GM19099 (cell line): ENCODE measurements around the gene MBD3.

ENCODE experiments used
- POLR2A ChIP-seq: IDR thresholded peaks from 3 replicates; pipeline ENCODE4 v1.6.1; 2011; ENCODE audit warnings: low read depth; ENCODE audit not compliant: insufficient read length; ENCODE audit errors: extremely low read depth

Gene MBD3

DNA sequence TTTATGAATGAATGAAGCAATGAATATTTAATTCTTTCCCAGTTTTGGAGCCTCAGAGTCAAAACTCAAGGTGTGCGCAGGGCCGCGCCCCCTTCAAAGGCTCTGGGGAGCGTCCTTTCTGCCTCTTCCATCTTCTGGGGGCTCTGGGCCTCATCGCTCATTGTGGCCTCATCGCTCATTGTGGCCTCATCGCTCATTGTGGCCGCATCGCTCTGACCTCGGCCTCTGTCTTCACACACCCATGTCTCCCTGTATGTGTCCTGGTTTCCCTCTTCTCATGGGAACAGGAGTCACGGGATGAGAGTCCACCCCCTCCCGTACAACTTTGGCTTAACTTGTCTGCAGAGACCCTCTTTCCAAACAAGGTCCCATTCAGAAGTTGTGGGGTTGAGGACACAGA is 21.3 kb downstream of the MBD3 start:
- no peak for TF ChIP-seq POLR2A

DNA sequence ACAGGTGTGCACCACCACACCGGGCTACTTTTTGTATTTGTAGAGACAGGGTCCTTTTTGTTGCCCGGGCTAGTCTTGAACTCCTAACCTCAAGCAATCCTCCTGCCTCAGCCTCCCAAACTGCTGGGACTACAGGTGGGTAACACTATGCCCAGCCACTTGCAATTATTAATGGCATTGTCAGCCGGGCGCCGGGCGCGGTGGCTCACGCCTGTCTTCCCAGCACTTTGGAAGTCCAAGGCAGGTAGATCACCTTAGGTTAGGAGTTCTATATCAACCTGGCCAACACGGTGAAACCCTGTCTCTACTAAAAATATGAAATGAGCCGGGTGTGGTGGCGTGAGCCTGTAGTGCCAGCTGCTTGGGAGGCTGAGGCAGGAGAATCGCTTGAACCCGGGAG is 21.8 kb downstream of the MBD3 start:
- no peak for TF ChIP-seq POLR2A

DNA sequence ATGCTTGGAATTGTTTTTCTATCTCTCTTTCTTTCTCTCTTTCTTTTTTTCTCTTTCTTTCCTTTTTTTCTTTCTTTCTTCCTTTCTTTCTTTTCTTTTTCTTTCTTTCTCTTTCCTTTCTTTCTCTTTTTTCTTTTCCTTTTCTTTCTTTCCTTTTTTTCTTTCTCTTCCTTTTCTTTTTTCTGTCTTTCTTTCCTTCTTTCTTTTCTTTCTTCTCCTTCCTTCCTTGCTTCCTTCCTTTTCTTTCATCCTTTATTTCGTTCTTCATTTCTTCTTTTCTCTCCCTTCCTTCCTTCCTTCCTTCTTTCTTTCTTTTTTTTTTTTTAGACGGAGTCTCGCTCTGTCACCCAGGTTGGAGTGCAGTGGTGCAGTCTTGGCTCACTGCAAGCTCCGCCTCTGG is 22.7 kb downstream of the MBD3 start:
- TF ChIP-seq POLR2A: no peak

DNA sequence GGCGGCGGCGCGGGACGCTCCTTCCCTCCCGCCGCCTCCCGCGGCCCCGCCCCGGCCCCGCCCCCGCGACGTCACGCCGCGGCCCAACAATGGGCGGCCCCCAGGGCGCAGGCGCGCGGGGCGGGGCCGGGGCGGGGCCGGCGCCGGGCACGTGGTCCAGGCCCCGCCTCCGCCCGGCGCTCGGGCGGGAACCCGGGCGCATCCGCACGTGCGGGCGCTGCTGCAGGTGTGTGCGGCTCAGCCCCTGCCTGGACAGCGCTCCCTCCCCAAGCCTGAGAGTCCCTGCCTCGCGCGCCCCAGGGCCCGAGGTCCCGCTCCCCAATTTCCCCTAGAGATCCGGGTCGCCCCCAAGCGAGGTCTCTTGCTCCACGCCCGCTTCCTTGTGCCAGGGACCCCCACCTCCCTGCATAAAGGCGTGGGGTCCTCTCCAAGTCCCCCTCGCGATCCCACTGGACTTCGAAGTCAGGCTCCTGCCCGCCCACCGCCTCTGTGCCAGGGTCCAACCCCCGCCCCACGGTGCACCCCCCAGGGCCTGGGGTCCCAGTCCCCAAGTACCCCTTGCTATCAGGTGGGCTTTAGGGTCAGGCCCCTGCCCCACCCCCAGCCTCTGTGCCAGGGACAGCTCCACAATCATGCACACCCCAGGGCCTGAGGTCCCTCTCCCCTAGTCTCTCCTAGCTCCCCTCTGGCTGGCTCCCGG is 24.2 kb downstream of the MBD3 start, which contains the start of gene MEX3D:
Gene MEX3D (minus strand): TSS at position 6 of the 700 bp plus-strand sequence. CDS start 267 bp downstream, outside the sequence.
- no peak for TF ChIP-seq POLR2A

DNA sequence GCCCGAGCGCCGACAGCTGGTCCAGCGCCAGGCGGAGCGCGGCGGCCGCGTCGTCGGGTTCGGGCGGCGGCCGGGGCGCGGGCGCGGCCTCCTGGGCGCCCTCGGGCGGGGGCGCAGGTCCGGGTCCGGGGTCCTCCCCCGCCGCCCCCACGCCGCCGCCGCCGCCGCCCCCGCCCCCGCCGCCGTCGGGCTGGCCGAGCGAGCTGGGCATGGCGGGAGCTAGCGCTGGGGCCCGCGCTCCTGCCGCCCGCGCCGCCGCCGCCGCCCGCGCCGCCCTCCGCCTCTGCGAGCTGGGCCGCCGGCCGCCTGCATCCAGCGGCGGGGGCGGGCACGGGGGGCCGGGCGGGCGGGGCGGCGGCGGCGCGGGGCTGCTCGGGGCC is 24.8 kb downstream of the MBD3 start:
- TF ChIP-seq POLR2A: no peak

DNA sequence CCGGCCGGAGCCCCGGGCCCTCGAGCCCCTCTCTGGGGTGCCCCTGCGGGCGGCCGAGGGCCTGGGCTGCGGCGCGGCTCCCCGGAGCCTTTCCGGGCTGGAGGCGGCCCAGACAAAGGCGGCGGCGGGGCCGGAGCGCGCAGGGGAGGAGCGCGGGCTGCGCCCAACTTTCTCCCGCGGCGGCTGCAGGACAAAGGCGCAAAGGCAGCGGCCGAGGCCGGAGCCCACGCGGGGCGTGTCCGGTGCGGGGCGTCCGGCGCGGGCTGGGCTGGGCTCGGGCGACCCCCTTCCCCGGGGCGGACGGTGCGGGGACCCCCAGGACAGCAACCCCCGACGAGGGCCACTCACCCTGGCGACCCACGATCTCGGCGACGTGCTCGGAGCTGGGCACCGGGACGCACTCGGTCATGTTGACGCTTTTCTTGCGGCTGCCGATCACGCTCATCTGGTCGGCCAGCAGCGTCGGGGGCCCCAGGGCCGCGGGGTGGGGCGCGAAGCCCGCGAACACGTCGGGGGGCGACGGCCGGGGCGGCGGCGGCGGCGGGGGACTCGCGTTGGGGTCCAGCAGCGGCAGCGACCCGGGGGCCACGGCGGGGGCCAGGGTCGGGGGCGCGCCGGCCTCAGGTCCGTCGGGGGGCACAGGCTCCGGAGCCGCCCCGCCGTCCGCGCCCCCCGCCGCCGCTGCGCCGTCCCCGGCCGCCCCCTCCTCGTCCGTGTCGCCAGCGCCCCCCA is 25.4 kb downstream of the MBD3 start:
- no peak for TF ChIP-seq POLR2A

DNA sequence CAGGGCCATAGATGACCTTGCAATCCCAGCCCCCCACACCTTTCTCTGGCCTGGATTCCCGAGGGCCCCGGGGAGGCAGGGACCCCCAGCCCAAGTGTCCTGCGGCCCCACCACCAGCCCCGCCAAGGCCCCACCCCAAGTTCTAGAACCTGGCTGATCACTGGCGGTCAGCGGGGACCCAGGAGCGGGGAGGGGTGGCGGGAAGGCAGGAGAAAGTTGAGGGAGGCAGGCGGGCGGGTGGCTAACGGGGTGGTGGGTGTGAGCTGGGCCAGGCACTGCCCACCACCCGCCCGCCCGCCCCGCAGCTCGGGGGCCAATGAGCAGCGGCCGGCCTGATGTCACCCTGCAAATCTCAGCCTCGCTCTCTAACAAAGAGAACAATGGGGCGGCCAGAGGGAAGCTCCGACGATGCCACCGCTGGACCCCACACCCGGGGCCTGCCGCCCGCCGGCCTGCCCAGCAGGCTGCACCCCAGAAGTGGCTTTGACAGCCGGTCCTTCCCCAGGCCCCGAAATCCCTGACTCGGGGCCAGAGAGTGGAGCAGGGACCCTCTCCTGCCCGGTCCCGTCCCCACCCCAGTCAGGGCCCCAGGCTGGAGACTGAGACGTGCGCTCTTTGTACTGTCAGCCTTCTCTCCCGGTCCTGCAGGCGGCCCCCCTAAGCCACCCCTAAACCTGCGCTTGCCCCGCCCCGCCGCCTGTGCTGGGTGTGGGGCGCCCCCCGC is 26.1 kb downstream of the MBD3 start:
- TF ChIP-seq POLR2A: no peak

DNA sequence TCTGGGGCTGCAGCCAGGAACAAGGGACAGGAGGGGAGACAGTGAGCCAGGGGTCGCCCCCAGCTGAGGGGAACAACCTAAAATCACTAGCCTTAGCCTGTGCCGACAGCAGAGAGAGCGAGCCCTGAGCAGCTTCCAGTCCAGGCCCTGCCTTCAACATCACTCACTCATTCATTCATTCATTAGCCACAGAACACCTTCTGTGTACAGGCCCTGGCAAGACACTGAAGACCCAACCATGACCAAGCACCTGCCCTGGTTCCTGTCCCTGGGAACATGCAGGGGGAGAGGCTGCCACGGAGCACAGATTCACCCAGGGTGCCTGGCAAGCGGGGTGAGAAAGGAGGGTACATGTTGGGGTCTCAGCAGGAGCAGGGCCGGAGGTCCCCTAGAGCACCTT is 29.4 kb downstream of the MBD3 start:
- TF ChIP-seq POLR2A: no peak

DNA sequence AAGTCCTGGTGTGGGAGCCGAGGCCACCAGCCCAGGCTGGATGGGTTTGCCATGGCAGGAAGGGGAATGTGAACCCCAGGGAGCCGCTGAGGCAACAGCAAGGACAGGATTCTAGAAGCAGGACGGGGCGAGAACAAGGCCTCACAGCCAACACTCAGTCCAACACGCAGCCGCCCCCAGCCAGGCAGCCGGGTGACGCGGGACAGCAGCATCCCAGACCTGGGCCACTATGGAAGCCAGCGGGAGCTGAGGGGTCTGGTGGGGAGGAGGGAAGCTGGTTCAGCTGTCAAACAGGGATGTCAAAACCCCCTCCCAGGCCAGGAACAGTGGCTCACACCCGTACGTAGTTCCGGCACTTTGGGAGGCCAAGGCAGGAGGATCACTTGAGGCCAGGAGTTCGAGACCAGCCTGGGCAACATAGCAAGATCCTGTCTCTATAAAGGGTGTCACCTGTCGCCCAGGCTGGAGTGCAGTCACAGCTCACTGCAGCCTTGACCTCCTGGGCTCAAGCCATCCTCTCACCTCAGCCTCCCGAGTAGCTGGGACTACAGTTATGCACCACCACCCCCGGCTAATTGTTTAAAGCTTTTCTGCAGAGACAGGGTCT is 31.3 kb downstream of the MBD3 start:
- no peak for TF ChIP-seq POLR2A

DNA sequence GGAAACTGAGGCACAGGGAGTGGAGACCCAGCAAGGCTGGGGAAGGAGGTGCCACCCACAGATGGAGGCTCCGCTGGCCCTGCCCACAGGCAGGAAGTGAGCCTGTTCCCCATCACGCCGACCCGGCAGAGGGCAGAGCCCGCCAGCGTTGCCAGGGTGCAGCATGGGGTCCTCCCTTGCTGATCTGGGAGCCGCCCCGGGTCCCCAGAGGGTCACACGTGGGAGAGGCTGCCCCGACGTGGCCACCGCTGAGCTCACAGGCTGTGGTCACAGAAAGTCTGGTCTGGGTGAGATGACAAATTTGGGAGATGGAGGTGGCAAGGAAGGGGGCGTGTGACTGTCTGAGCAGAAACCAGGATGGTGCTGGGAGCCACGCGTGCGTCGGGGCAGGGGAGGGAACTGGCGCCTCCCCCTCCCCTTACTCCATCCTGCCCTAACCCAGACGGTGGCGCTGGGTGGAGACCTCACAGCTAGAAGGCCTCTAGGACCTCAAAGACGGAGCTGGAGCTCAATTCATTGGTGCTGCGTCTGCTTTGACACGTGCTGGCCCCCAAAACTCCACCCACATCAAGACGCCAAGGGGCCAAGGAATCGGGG is 32.3 kb downstream of the MBD3 start:
- no peak for TF ChIP-seq POLR2A

DNA sequence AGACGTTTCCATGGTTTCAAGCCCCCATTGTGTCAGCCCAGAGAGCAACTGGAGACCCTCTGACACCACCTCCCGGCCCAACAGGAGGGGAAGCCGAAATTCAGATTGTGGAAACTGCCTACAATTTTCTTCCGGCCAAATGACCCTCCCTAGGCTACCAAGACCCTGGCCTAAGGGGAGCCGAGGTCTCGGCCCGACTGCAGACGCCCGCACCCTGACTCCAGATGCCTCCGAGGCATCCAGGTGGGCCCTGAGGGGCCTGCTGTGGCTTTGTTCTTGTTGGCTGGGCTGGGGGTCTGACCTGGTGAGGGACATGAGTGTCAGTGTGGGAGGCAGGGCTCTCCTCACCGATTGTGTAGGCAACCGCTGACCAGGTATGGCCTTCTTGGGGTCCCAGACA is 34.1 kb downstream of the MBD3 start:
- no peak for TF ChIP-seq POLR2A

DNA sequence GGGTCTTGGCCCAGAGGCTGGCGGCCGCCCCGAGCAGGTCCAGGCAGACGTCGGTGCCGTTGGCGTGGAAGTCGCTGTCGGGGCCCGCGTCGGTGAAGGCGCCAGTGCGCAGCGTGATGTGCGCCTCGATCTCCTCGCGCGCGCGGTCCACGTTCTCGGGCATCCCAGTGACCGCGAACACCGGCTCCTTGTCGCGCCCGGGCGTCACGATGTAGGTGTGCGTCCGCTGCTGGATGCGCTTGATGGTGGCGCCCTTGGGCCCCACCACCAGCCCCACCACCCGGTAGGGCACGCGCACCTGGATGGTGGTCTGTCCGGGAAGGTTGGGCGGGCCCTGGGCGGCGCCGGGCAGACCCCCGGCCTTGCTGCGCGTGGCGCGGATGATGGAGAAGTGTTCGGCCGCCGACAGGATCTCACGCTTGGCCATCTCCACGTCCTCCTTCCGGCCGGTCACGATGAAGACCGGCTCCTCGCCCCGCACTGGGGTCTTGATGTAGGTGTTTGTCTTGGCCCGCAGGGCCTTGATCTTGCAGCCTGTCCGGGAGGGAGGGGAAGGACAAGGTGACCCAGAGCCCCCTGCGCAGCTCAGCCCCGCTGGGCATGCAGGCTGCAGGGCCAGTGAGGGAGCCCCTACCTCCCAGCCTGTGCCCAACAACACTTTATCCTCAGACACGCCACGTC is 36.1 kb downstream of the MBD3 start:
- no peak for TF ChIP-seq POLR2A

DNA sequence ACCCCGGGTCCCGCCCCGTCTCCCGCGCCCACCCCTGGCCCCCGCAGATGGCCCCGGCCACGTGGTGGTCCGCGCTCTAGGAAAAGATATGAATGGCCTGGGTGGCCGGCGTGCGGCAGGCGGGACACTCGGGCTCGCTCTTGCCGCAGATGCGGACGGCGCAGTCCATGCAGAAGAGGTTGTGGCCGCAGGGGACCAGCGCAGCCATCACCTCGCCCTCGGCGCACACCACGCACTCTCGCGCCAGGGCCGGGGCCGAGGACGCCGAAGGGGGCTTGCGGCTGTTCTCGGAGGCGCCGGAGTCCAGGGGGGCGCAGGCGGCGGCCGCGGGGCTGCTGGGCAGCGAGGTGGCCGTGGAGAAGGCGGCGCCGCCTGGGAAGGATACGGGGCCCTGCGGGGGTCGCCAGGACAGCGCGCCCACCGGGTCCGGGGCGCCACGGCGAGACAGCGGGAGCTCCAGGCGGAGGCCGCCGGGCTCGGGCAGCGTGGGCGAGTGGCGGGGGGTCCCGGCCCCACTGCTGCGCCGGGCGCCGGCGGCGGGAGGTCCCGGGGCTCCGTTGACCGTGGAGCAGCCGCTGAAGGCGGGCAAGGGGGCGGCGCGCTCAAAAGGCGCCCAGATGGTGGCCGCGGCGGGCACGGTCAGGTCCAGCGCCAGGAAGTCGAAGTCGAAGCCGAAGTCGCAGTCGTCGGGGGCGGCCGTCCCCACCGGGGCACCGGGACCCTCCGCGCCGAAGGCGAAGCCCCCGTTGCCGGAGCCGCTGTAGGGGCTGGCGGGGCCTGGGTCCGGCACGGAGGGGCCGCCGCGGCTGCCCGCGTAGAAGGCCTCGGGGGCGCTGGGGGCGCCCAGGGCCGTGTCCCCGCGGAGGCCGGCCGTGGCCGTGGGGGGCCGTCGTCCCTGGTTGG is 36.9 kb downstream of the MBD3 start:
- no peak for TF ChIP-seq POLR2A
